ENCODE data around the gene CBLB.

Gene CBLB

GRCh38 chr3:105678017-105678416 is 190.8 kb downstream of the CBLB start:
- no peak for DNase-seq

GRCh38 chr3:105676621-105677300 is 192.1 kb downstream of the CBLB start:
- no peak for DNase-seq

GRCh38 chr3:105674437-105675065 is 194.3 kb downstream of the CBLB start:
- no peak for DNase-seq

- DNase-seq: no peak
These were observed 195.8 kb downstream of the CBLB start for GRCh38 chr3:105672996-105673395.

- no peak for DNase-seq
These were observed 206.5 kb downstream of the CBLB start for GRCh38 chr3:105662306-105662705.

GRCh38 chr3:105661461-105661860 is 207.4 kb downstream of the CBLB start:
- no peak for DNase-seq

- DNase-seq: no peak
These were observed 211.9 kb downstream of the CBLB start for GRCh38 chr3:105656651-105657504.

- no peak for DNase-seq
These were observed 214.9 kb downstream of the CBLB start for GRCh38 chr3:105653868-105654267.

GRCh38 chr3:105653166-105653565 is 215.6 kb downstream of the CBLB start:
- DNase-seq: no peak

GRCh38 chr3:105649480-105649879 is 219.3 kb downstream of the CBLB start:
- DNase-seq: no peak

GRCh38 chr3:105647047-105647446 is 221.8 kb downstream of the CBLB start:
- DNase-seq: no peak

GRCh38 chr3:105639131-105639530 is 229.7 kb downstream of the CBLB start:
- DNase-seq: no peak

- no peak for DNase-seq
These were observed 234.1 kb downstream of the CBLB start for GRCh38 chr3:105634708-105635107.

- no peak for DNase-seq
These were observed 239.1 kb downstream of the CBLB start for GRCh38 chr3:105629718-105630117.

GRCh38 chr3:105626739-105627138 is 242.1 kb downstream of the CBLB start:
- no peak for DNase-seq

- DNase-seq: no peak
These were observed 246.6 kb downstream of the CBLB start for GRCh38 chr3:105622169-105622568.

- no peak for DNase-seq
These were observed 248.6 kb downstream of the CBLB start for GRCh38 chr3:105620236-105620635.

GRCh38 chr3:105619651-105620050 is 249.2 kb downstream of the CBLB start:
- DNase-seq: no peak

GRCh38 chr3:105618556-105618955 is 250.3 kb downstream of the CBLB start:
- DNase-seq: no peak

- DNase-seq: no peak
These were observed 252.3 kb downstream of the CBLB start for GRCh38 chr3:105616374-105617121.

- DNase-seq: no peak
These were observed 253.0 kb downstream of the CBLB start for GRCh38 chr3:105615814-105616213.

- no peak for DNase-seq
These were observed 254.4 kb downstream of the CBLB start for GRCh38 chr3:105614288-105615030.
